ENCODE measurements around the gene HTRA1. TPM values are rescaled to one million over a fixed set of nuclear protein-coding genes. Genes with fewer than 3 reads are reported as not detected.

Gene HTRA1
- total RNA-seq, 3 donors from 2014 or later: 11.0 to 122 (median 28.9) TPM

DNA sequence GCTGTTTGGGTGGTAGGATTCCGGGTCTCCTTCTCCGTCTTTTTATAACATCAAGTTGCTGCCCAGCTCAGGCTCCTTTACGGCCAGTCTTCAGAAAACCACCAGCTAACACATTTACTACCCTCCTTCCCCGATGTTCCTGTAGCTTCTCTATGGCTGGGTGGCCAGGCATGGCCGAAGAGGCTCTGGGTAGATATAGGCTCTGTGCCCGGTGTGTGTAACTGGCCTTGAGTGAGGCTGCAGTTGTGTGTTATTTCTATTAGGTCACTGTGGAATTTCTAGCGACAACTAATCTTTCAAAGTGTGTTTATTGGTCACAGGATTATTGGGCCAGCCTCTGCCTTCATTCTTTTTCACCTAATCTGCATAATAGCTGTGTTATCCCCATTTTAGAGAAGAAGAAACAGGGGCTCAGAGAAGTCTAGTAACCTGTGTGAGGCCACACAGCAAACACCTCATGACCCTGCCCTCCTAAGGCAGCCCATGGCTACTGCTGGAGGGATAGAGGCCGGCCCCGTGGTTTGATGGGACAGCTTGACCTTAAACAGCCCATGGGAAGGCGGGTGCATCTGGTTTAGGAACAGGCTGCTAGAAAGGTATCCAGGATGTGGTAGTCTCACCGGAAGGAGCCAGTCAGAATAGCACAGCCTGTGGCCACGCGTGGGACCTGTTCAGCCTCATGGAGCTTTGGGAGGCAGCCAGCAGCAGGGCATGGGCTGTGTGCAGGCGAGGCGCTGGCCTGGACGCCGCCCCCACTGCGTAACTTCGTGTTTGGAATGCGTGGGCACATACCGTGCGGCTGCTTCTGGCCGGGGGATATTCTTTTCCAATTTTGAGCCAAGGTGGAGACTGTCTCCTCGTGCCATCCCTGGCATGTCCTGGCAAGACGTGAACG lies 29.7 kb downstream of the HTRA1 start:
- intact Hi-C loops (cut with DNase I, micrococcal nuclease): no loop called here
- DNase-seq (no peak), ATAC-seq (peak; percentile 54)
- H3K9me3 ChIP-seq: no peaks in the 10 kb centered on the region
- H3K36me3 ChIP-seq (ENCODE audit: low read depth): no peaks in the 10 kb centered on the region
- H3K4me1 ChIP-seq (ENCODE audit: low read depth): no peaks in the 10 kb centered on the region
- TF ChIP-seq, protein P1, sequence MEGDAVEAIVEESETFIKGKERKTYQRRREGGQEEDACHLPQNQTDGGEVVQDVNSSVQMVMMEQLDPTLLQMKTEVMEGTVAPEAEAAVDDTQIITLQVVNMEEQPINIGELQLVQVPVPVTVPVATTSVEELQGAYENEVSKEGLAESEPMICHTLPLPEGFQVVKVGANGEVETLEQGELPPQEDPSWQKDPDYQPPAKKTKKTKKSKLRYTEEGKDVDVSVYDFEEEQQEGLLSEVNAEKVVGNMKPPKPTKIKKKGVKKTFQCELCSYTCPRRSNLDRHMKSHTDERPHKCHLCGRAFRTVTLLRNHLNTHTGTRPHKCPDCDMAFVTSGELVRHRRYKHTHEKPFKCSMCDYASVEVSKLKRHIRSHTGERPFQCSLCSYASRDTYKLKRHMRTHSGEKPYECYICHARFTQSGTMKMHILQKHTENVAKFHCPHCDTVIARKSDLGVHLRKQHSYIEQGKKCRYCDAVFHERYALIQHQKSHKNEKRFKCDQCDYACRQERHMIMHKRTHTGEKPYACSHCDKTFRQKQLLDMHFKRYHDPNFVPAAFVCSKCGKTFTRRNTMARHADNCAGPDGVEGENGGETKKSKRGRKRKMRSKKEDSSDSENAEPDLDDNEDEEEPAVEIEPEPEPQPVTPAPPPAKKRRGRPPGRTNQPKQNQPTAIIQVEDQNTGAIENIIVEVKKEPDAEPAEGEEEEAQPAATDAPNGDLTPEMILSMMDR (IDR thresholded peaks at IDR 0.05): no peak
- no peak overlapping the region for H3K4me3 ChIP-seq

DNA sequence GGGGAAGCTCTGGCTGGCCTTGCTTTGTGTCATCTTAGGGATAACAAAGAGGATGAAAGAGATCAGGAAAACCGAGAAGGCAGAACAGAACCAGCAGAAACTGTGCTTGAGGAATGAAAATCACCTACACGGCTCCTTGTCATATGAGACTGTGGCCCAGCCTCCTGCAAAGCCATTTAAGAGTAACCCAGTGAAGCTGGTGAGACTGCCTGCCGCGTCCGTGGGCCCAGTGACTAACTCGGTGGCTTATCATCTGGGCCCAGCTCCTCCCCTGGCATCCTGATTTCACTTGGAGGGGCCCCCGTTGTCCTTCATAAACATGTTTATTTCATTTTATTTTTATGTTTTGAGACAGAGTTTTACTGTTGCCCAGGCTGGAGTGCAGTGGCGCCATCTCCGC lies 30.7 kb downstream of the HTRA1 start:
- no peak for DNase-seq
- H3K4me1 ChIP-seq (ENCODE audit: low read depth): no peaks in the 10 kb centered on the region
- H3K36me3 ChIP-seq (ENCODE audit: low read depth): no peaks in the 10 kb centered on the region
- no peak overlapping the region for H3K4me3 ChIP-seq
- intact Hi-C loops (cut with DNase I, micrococcal nuclease): no loop called here
- no peaks in the 10 kb centered on the region for H3K9me3 ChIP-seq
- TF ChIP-seq, protein P1 (IDR thresholded peaks at IDR 0.05): no peak
- no peak for ATAC-seq

GRCh38 chr10:122492999-122493481 lies 31.7 kb downstream of the HTRA1 start:
- ATAC-seq (peak; percentile 18), DNase-seq (no peak)
- intact Hi-C loops (cut with DNase I, micrococcal nuclease): no loop called here

GRCh38 chr10:122493761-122494160 lies 32.4 kb downstream of the HTRA1 start:
- Histone ChIP-seq H3K4me1 (ENCODE audit: low read depth) (no peaks in the 10 kb centered on the region), H3K36me3 (ENCODE audit: low read depth) (no peaks in the 10 kb centered on the region), H3K4me3 (no peak overlapping the region), H3K9me3 (no peaks in the 10 kb centered on the region)
- ATAC-seq (no peak), DNase-seq (peak in 1 of 3 donors; percentile 34)
- intact Hi-C loops (cut with DNase I, micrococcal nuclease): no loop called here
- TF ChIP-seq, protein P1 (IDR thresholded peaks at IDR 0.05): no peak

More at GRCh38 chr10:122492999-122493481, 31.7 kb downstream of the HTRA1 start:
- Histone ChIP-seq H3K36me3 (ENCODE audit: low read depth) (no peaks in the 10 kb centered on the region), H3K4me3 (no peak overlapping the region), H3K9me3 (no peaks in the 10 kb centered on the region), H3K4me1 (ENCODE audit: low read depth) (no peaks in the 10 kb centered on the region)
- TF ChIP-seq, protein P1 (IDR thresholded peaks at IDR 0.05): no peak

DNA sequence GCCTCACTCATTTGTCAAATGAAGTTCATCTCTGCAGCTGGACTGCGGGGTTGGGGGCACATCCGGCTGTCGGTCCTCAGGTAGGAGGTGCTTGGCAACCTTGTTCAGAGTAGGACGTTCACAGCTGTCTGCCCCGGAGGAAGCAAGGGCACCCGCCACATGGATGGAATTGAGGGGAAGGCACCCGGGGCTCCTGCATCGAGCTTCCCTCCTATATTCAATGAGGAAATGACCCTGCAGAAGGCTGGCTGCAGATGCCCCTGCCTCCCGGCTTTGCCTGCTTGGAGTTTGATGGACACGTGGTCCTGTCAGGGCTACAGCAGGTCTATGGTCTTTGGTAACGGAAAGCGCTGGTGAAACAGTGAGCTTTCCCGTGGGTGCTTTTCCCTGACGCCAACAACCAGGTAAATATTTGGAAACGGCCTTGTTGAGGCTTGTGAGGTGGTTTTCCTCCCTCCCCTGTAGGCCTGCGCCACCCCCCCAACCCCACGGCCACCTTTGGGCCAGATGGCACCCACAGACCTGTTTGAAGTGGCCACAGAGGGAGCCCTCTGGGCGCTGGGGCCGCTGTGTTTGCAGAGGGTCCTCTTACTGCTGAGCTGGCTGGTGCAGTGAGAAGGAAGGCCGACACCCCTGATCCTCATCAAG lies 32.9 kb downstream of the HTRA1 start:
- DNase-seq (peak in 1 of 3 donors; percentile 36), ATAC-seq (no peak)
- Histone ChIP-seq H3K36me3 (ENCODE audit: low read depth) (no peaks in the 10 kb centered on the region), H3K4me3 (no peak overlapping the region), H3K4me1 (ENCODE audit: low read depth) (no peaks in the 10 kb centered on the region), H3K9me3 (no peaks in the 10 kb centered on the region)
- TF ChIP-seq, protein P1 (IDR thresholded peaks at IDR 0.05): no peak
- intact Hi-C loops (cut with DNase I, micrococcal nuclease): no loop called here

All from mucosa of descending colon (tissue), 3 donors.